Liver (tissue), 9 donors: ENCODE measurements around the gene TMEM184A. TPM values are rescaled to one million over a fixed set of nuclear protein-coding genes. Genes with fewer than 3 reads are reported as not detected.

Experiments
- DNase-seq: peaks from one replicate; pipeline ENCODE4 v3.0.0-alpha.2; 2017; ENCODE audit warnings: low spot score
- H3K27ac ChIP-seq, 2 donors: one replicate each; pipeline ENCODE4 v1.7.0; 2013; ENCODE audit warnings: inconsistent platforms in 2 of 2, low read length in 2 of 2, control low read depth in 1 of 2, low read depth in 1 of 2, mild to moderate bottlenecking in 1 of 2
- H3K27me3 ChIP-seq, 4 donors: one replicate each; pipeline versions ENCODE4 v1.6.1 to v1.7.0; 2013; ENCODE audit warnings: low read length in 3 of 4, inconsistent platforms in 1 of 4, mild to moderate bottlenecking in 1 of 4, moderate library complexity in 1 of 4; ENCODE audit not compliant: control insufficient read depth in 4 of 4, insufficient read depth in 4 of 4
- H3K36me3 ChIP-seq, 4 donors: one replicate each; pipeline versions ENCODE4 v1.6.1 to v1.7.0; 2013; ENCODE audit warnings: low read length in 3 of 4, mild to moderate bottlenecking in 3 of 4, low read depth in 1 of 4, moderate library complexity in 1 of 4; ENCODE audit not compliant: control insufficient read depth in 4 of 4, insufficient read depth in 3 of 4
- H3K4me1 ChIP-seq, 4 donors: one replicate each; pipeline versions ENCODE4 v1.6.1 to v1.7.0; 2013; ENCODE audit warnings: low read length in 3 of 4, mild to moderate bottlenecking in 3 of 4, moderate library complexity in 1 of 4; ENCODE audit not compliant: control insufficient read depth in 4 of 4, insufficient read depth in 4 of 4
- H3K4me3 ChIP-seq, 3 donors: one replicate each; pipeline versions ENCODE4 v1.6.1 to v1.7.0; 2013; ENCODE audit warnings: low read length in 3 of 3, control low read depth in 1 of 3, low read depth in 1 of 3, mild to moderate bottlenecking in 1 of 3
- H3K9ac ChIP-seq, 2 donors: one replicate each; pipeline ENCODE4 v1.7.0; 2013; ENCODE audit warnings: low read length in 2 of 2, mild to moderate bottlenecking in 2 of 2, moderate library complexity in 2 of 2, control low read depth in 1 of 2, low read depth in 1 of 2
- H3K9me3 ChIP-seq, 4 donors: one replicate each; pipeline versions ENCODE4 v1.6.1 to v1.7.0; 2013; ENCODE audit warnings: low read length in 3 of 4; ENCODE audit not compliant: control insufficient read depth in 4 of 4
- ATF3 ChIP-seq: IDR thresholded peaks from 2 replicates; pipeline ENCODE4 v1.6.1; 2016; ENCODE audit warnings: antibody characterized with exemption
- EGR1 ChIP-seq, 2 donors: IDR thresholded peaks; 2 replicates each; pipeline ENCODE4 v1.6.1; 2016 to 2018; ENCODE audit warnings: antibody characterized with exemption in 2 of 2, low read depth in 2 of 2
- FOXA1 ChIP-seq: IDR thresholded peaks from 2 replicates; pipeline ENCODE4 v1.6.1; 2016; ENCODE audit warnings: antibody characterized with exemption
- FOXA2 ChIP-seq: IDR thresholded peaks from 2 replicates; pipeline ENCODE4 v1.6.1; 2016; ENCODE audit warnings: antibody characterized with exemption
- GABPA ChIP-seq, 2 donors: IDR thresholded peaks in 1 of 2; conservative IDR thresholded peaks in 1 of 2; 2 replicates each; pipeline ENCODE4 v1.6.1; 2016; ENCODE audit warnings: antibody characterized with exemption in 2 of 2, mild to moderate bottlenecking in 1 of 2, moderate library complexity in 1 of 2
- HNF4A ChIP-seq, 2 donors: conservative IDR thresholded peaks; 2 replicates each; pipeline ENCODE4 v1.6.1; 2016; ENCODE audit warnings: antibody characterized with exemption in 2 of 2, mild to moderate bottlenecking in 2 of 2
- HNF4G ChIP-seq: IDR thresholded peaks from 2 replicates; pipeline ENCODE4 v1.6.1; 2016; ENCODE audit warnings: antibody characterized with exemption
- JUND ChIP-seq, 2 donors: IDR thresholded peaks; 2 replicates each; pipeline ENCODE4 v1.6.1; 2016; ENCODE audit warnings: antibody characterized with exemption in 2 of 2
- MAX ChIP-seq: IDR thresholded peaks from 2 replicates; pipeline ENCODE4 v1.6.1; 2016; ENCODE audit warnings: antibody characterized with exemption
- NR2F2 ChIP-seq: IDR thresholded peaks from 2 replicates; pipeline ENCODE4 v1.6.1; 2016; ENCODE audit warnings: antibody characterized with exemption
- RAD21 ChIP-seq, 2 donors: IDR thresholded peaks; 2 replicates each; pipeline ENCODE4 v1.6.1; 2016; ENCODE audit warnings: antibody characterized with exemption in 2 of 2, mild to moderate bottlenecking in 2 of 2
- REST ChIP-seq: IDR thresholded peaks from 2 replicates; pipeline ENCODE4 v1.6.1; 2016; ENCODE audit warnings: antibody characterized with exemption, mild to moderate bottlenecking
- RXRA ChIP-seq, 2 donors: IDR thresholded peaks; 2 replicates each; pipeline ENCODE4 v1.6.1; 2017 to 2018; ENCODE audit warnings: antibody characterized with exemption in 2 of 2, mild to moderate bottlenecking in 1 of 2
- SP1 ChIP-seq: IDR thresholded peaks from 2 replicates; pipeline ENCODE4 v1.6.1; 2018; ENCODE audit warnings: antibody characterized with exemption, mild to moderate bottlenecking
- TAF1 ChIP-seq: conservative IDR thresholded peaks from 2 replicates; pipeline ENCODE4 v1.6.1; 2016; ENCODE audit warnings: antibody characterized with exemption, mild to moderate bottlenecking
- YY1 ChIP-seq: IDR thresholded peaks from 2 replicates; pipeline ENCODE4 v1.6.1; 2016; ENCODE audit warnings: antibody characterized with exemption, mild to moderate bottlenecking
- ZBTB33 ChIP-seq: IDR thresholded peaks from 2 replicates; pipeline ENCODE4 v1.6.1; 2016; ENCODE audit warnings: antibody characterized with exemption
- WGBS: extraction: QIAGEN DNeasy Blood & Tissue Kit; methylation state at CpG from one replicate; pipeline ENCODE4 v1.1.7; 2013; 5-methylcytosine and 5-hydroxymethylcytosine counted together
- polyA plus RNA-seq, 2 donors: library from polyadenylated mRNA; stranded (reverse) in 1 of 2; unstranded in 1 of 2; fragments of 200-250 nt in 1 of 2; fragments of >200 nt in 1 of 2; fragmentation: Nextera tagmentation in 1 of 2; extraction: Ambion mirVana in 1 of 2; gene quantifications; one replicate each; pipeline versions ENCODE4 v1.2.1 to v1.2.3, GENCODE V29; 2013 to 2015
- total RNA-seq, 2 donors: library from RNA; depleted of rRNA; stranded (reverse); fragments of >200 nt; gene quantifications; one replicate each; pipeline ENCODE4 v1.2.3, GENCODE V29; 2014
- TF ChIP-seq, protein P1 (sequence below): fragments of 150-350 bp; IDR thresholded peaks from 2 replicates; pipeline ENCODE4 v1.5.1; 2017; ENCODE audit warnings: improper control_type of control experiment, low read depth, low read length; ENCODE audit not compliant: missing input control
- donor health status: healthy.
- donor health status: healthy.
- donor health status: healthy.
- donor health status: healthy.
- donor health status: healthy.

TMEM184A gene
- total and polyA plus RNA-seq, 4 donors, result 1.6 to 12.6 (median 11.4) TPM

- Histone ChIP-seq H3K4me1 (peaks cover 0 to 7% (median 2%) of the 10 kb centered on the region in 4 donors), H3K27ac (no peak overlapping the region), H3K27me3 (no peaks in the 10 kb centered on the region), H3K4me3 (no peak overlapping the region), H3K9ac (no peak overlapping the region), H3K9me3 (peaks cover 0 to 9% (median 1%) of the 10 kb centered on the region in 4 donors), H3K36me3 (no peaks in the 10 kb centered on the region)
- TF ChIP-seq EGR1 (IDR thresholded peaks at IDR 0.05; ENCODE audit: low read depth in 2 of 2) (no peak), HNF4A (conservative IDR thresholded peaks at IDR 0.05) (no peak), SP1 (no peak), GABPA (IDR thresholded peaks at IDR 0.05 in 1 of 2, conservative IDR thresholded peaks at IDR 0.05 in 1 of 2) (no peak), ZBTB33 (no peak), NR2F2 (no peak), RXRA (IDR thresholded peaks at IDR 0.05) (no peak), REST (no peak), RAD21 (IDR thresholded peaks at IDR 0.05) (no peak), JUND (IDR thresholded peaks at IDR 0.05) (no peak), HNF4G (no peak), FOXA2 (no peak), MAX (no peak), FOXA1 (no peak), TAF1 (no peak), YY1 (no peak), ATF3 (no peak)
- TF ChIP-seq, protein P1, sequence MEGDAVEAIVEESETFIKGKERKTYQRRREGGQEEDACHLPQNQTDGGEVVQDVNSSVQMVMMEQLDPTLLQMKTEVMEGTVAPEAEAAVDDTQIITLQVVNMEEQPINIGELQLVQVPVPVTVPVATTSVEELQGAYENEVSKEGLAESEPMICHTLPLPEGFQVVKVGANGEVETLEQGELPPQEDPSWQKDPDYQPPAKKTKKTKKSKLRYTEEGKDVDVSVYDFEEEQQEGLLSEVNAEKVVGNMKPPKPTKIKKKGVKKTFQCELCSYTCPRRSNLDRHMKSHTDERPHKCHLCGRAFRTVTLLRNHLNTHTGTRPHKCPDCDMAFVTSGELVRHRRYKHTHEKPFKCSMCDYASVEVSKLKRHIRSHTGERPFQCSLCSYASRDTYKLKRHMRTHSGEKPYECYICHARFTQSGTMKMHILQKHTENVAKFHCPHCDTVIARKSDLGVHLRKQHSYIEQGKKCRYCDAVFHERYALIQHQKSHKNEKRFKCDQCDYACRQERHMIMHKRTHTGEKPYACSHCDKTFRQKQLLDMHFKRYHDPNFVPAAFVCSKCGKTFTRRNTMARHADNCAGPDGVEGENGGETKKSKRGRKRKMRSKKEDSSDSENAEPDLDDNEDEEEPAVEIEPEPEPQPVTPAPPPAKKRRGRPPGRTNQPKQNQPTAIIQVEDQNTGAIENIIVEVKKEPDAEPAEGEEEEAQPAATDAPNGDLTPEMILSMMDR, result no peak
- WGBS, result 85% methylated on average over 12 of the region's 12 CpGs
- no peak for DNase-seq
These were observed 31.7 kb upstream of the TMEM184A start for GRCh38 chr7:1587738-1588137.
